ENCODE measurements around the gene FOXO3.

The FOXO3 gene

GRCh38 chr6:108716801-108717791, 156.4 kb downstream of the FOXO3 start:
- Histone ChIP-seq H3K18ac (ENCODE audit: low read length) (peak overlapping the region; percentile 5), H2BK5ac (ENCODE audit: low read depth, low read length, poor library complexity) (peak overlapping the region; percentile 38), H3K4ac (ENCODE audit: low read depth, low read length) (no peak overlapping the region), H2AK5ac (ENCODE audit: low read length) (peak overlapping the region; percentile 38), H2AFZ (ENCODE audit: insufficient read depth, low read length, poor library complexity) (no peak overlapping the region), H2BK12ac (ENCODE audit: low read length) (peak overlapping the region; percentile 68), H3K27ac (ENCODE audit: low read depth, low read length) (no peak overlapping the region), H3K9me3 (ENCODE audit: insufficient read depth, low read depth, low read length) (no peaks in the 10 kb centered on the region), H3K4me2 (ENCODE audit: low read length) (no peak overlapping the region), H3K79me1 (ENCODE audit: low read length) (peaks cover 25% of the 10 kb centered on the region), H4K12ac (ENCODE audit: low read depth, low read length) (no peak overlapping the region), H3K36me3 (ENCODE audit: control insufficient read depth in 1 of 2, insufficient read depth in 2 of 2, low read length in 2 of 2) (no peaks in the 10 kb centered on the region), H3K79me2 (ENCODE audit: control insufficient read depth, insufficient read depth, low read length, poor library complexity) (peaks cover 2% of the 10 kb centered on the region), H4K91ac (ENCODE audit: low read depth, low read length) (peak overlapping the region; percentile 11), H3K27me3 (ENCODE audit: insufficient read depth, low read length) (no peaks in the 10 kb centered on the region), H4K8ac (ENCODE audit: low read depth, low read length) (no peak overlapping the region), H3K4me1 (ENCODE audit: control insufficient read depth in 1 of 2, insufficient read depth in 2 of 2, low read length in 2 of 2) (peaks cover 36 to 37% of the 10 kb centered on the region in 2 experiments), H3K9ac (ENCODE audit: low read length) (no peak overlapping the region), H2BK120ac (ENCODE audit: insufficient read depth, low read length, poor library complexity) (peak overlapping the region; percentile 27), H3K14ac (ENCODE audit: low read length) (peak overlapping the region; percentile 40), H3K23ac (ENCODE audit: low read length) (no peak overlapping the region), H3K4me3 (ENCODE audit: low read depth, low read length) (no peak overlapping the region)
- WGBS (ENCODE audit: extremely low coverage, insufficient coverage, insufficient read length), result no CpG with 5 or more reads among the region's 39 CpGs
- DNase-seq, result no peak

- Histone ChIP-seq H2BK120ac (ENCODE audit: insufficient read depth, low read length, poor library complexity) (peak overlapping the region; percentile 17), H3K9ac (ENCODE audit: low read length) (no peak overlapping the region), H3K4me2 (ENCODE audit: low read length) (no peak overlapping the region), H2BK12ac (ENCODE audit: low read length) (no peak overlapping the region), H3K18ac (ENCODE audit: low read length) (no peak overlapping the region), H3K27ac (ENCODE audit: low read depth, low read length) (no peak overlapping the region), H3K4me1 (ENCODE audit: control insufficient read depth in 1 of 2, insufficient read depth in 2 of 2, low read length in 2 of 2) (peaks cover 16 to 18% of the 10 kb centered on the region in 2 experiments), H3K23ac (ENCODE audit: low read length) (no peak overlapping the region), H4K91ac (ENCODE audit: low read depth, low read length) (no peak overlapping the region), H3K36me3 (ENCODE audit: control insufficient read depth in 1 of 2, insufficient read depth in 2 of 2, low read length in 2 of 2) (no peaks in the 10 kb centered on the region), H3K4me3 (ENCODE audit: low read depth, low read length) (no peak overlapping the region), H3K27me3 (ENCODE audit: insufficient read depth, low read length) (no peaks in the 10 kb centered on the region), H3K79me1 (ENCODE audit: low read length) (peaks cover 11% of the 10 kb centered on the region), H4K12ac (ENCODE audit: low read depth, low read length) (no peak overlapping the region), H3K79me2 (ENCODE audit: control insufficient read depth, insufficient read depth, low read length, poor library complexity) (no peaks in the 10 kb centered on the region), H3K9me3 (ENCODE audit: insufficient read depth, low read depth, low read length) (no peaks in the 10 kb centered on the region), H3K4ac (ENCODE audit: low read depth, low read length) (no peak overlapping the region), H2AFZ (ENCODE audit: insufficient read depth, low read length, poor library complexity) (no peak overlapping the region), H2BK5ac (ENCODE audit: low read depth, low read length, poor library complexity) (no peak overlapping the region), H4K8ac (ENCODE audit: low read depth, low read length) (no peak overlapping the region), H3K14ac (ENCODE audit: low read length) (no peak overlapping the region), H2AK5ac (ENCODE audit: low read length) (peak overlapping the region; percentile 23)
- DNase-seq, result no peak
- no CpG with 5 or more reads among the region's 3 CpGs for WGBS (ENCODE audit: extremely low coverage, insufficient coverage, insufficient read length)
Measured at GRCh38 chr6:108719477-108719876, 158.8 kb downstream of the FOXO3 start.

- no peak overlapping the region for H2AK5ac ChIP-seq (ENCODE audit: low read length)
- no peak overlapping the region for H4K12ac ChIP-seq (ENCODE audit: low read depth, low read length)
- no peak overlapping the region for H2BK12ac ChIP-seq (ENCODE audit: low read length)
- H3K27ac ChIP-seq (ENCODE audit: low read depth, low read length), result no peak overlapping the region
- H4K8ac ChIP-seq (ENCODE audit: low read depth, low read length), result no peak overlapping the region
- H2BK5ac ChIP-seq (ENCODE audit: low read depth, low read length, poor library complexity), result no peak overlapping the region
- H3K9ac ChIP-seq (ENCODE audit: low read length), result no peak overlapping the region
- no peak overlapping the region for H3K4me2 ChIP-seq (ENCODE audit: low read length)
- peaks cover 6 to 9% of the 10 kb centered on the region in 2 experiments for H3K4me1 ChIP-seq (ENCODE audit: control insufficient read depth in 1 of 2, insufficient read depth in 2 of 2, low read length in 2 of 2)
- no peaks in the 10 kb centered on the region for H3K9me3 ChIP-seq (ENCODE audit: insufficient read depth, low read depth, low read length)
- no peak overlapping the region for H3K14ac ChIP-seq (ENCODE audit: low read length)
- no peaks in the 10 kb centered on the region for H3K79me2 ChIP-seq (ENCODE audit: control insufficient read depth, insufficient read depth, low read length, poor library complexity)
- H3K23ac ChIP-seq (ENCODE audit: low read length), result no peak overlapping the region
- WGBS (ENCODE audit: extremely low coverage, insufficient coverage, insufficient read length), result no CpG with 5 or more reads among the region's 2 CpGs
- H2BK120ac ChIP-seq (ENCODE audit: insufficient read depth, low read length, poor library complexity), result no peak overlapping the region
- DNase-seq, result no peak
- H2AFZ ChIP-seq (ENCODE audit: insufficient read depth, low read length, poor library complexity), result no peak overlapping the region
- no peak overlapping the region for H4K91ac ChIP-seq (ENCODE audit: low read depth, low read length)
- H3K4me3 ChIP-seq (ENCODE audit: low read depth, low read length), result no peak overlapping the region
- peaks cover 4% of the 10 kb centered on the region for H3K79me1 ChIP-seq (ENCODE audit: low read length)
- H3K4ac ChIP-seq (ENCODE audit: low read depth, low read length), result no peak overlapping the region
- no peaks in the 10 kb centered on the region for H3K36me3 ChIP-seq (ENCODE audit: control insufficient read depth in 1 of 2, insufficient read depth in 2 of 2, low read length in 2 of 2)
- H3K18ac ChIP-seq (ENCODE audit: low read length), result no peak overlapping the region
- no peaks in the 10 kb centered on the region for H3K27me3 ChIP-seq (ENCODE audit: insufficient read depth, low read length)
Measured at GRCh38 chr6:108720827-108721226, 160.1 kb downstream of the FOXO3 start.

GRCh38 chr6:108721286-108721685, 160.6 kb downstream of the FOXO3 start:
- no peak overlapping the region for H2BK120ac ChIP-seq (ENCODE audit: insufficient read depth, low read length, poor library complexity)
- peaks cover 4% of the 10 kb centered on the region for H3K79me1 ChIP-seq (ENCODE audit: low read length)
- H3K36me3 ChIP-seq (ENCODE audit: control insufficient read depth in 1 of 2, insufficient read depth in 2 of 2, low read length in 2 of 2), result no peaks in the 10 kb centered on the region
- no peak overlapping the region for H2BK12ac ChIP-seq (ENCODE audit: low read length)
- H3K27me3 ChIP-seq (ENCODE audit: insufficient read depth, low read length), result no peaks in the 10 kb centered on the region
- no peak overlapping the region for H3K14ac ChIP-seq (ENCODE audit: low read length)
- H3K4ac ChIP-seq (ENCODE audit: low read depth, low read length), result no peak overlapping the region
- no peak overlapping the region for H4K12ac ChIP-seq (ENCODE audit: low read depth, low read length)
- H2BK5ac ChIP-seq (ENCODE audit: low read depth, low read length, poor library complexity), result no peak overlapping the region
- no peak overlapping the region for H2AFZ ChIP-seq (ENCODE audit: insufficient read depth, low read length, poor library complexity)
- H3K4me2 ChIP-seq (ENCODE audit: low read length), result no peak overlapping the region
- H3K23ac ChIP-seq (ENCODE audit: low read length), result no peak overlapping the region
- H4K91ac ChIP-seq (ENCODE audit: low read depth, low read length), result no peak overlapping the region
- no peak for DNase-seq
- H3K79me2 ChIP-seq (ENCODE audit: control insufficient read depth, insufficient read depth, low read length, poor library complexity), result no peaks in the 10 kb centered on the region
- H3K9me3 ChIP-seq (ENCODE audit: insufficient read depth, low read depth, low read length), result no peaks in the 10 kb centered on the region
- H3K27ac ChIP-seq (ENCODE audit: low read depth, low read length), result no peak overlapping the region
- no CpG with 5 or more reads among the region's 5 CpGs for WGBS (ENCODE audit: extremely low coverage, insufficient coverage, insufficient read length)
- H3K18ac ChIP-seq (ENCODE audit: low read length), result no peak overlapping the region
- H3K4me3 ChIP-seq (ENCODE audit: low read depth, low read length), result no peak overlapping the region
- no peak overlapping the region for H2AK5ac ChIP-seq (ENCODE audit: low read length)
- H4K8ac ChIP-seq (ENCODE audit: low read depth, low read length), result no peak overlapping the region
- no peak overlapping the region for H3K9ac ChIP-seq (ENCODE audit: low read length)
- H3K4me1 ChIP-seq (ENCODE audit: control insufficient read depth in 1 of 2, insufficient read depth in 2 of 2, low read length in 2 of 2), result peaks cover 5 to 9% of the 10 kb centered on the region in 2 experiments

Data from trophoblast cell (in vitro differentiated cells and primary cell).